Stimulated activated CD4-positive, alpha-beta T cell treated with anti-CD3 and anti-CD28 coated beads, Interleukin-12 subunit alpha, Interleukin-12 subunit beta, amount 100 ng/mL, for 48 hours (primary cell): ENCODE results near the gene TRABD2B.

ENCODE experiments used
- DNase-seq, 3 donors: peaks; one replicate each; pipeline ENCODE4 v3.0.0-alpha.2; 2020; ENCODE audit warnings: low read depth in 2 of 3, low spot score in 1 of 3

Gene TRABD2B

GRCh38 chr1:47805018-47805417 lies 192.2 kb downstream of the TRABD2B start:
- no peak for DNase-seq

DNA sequence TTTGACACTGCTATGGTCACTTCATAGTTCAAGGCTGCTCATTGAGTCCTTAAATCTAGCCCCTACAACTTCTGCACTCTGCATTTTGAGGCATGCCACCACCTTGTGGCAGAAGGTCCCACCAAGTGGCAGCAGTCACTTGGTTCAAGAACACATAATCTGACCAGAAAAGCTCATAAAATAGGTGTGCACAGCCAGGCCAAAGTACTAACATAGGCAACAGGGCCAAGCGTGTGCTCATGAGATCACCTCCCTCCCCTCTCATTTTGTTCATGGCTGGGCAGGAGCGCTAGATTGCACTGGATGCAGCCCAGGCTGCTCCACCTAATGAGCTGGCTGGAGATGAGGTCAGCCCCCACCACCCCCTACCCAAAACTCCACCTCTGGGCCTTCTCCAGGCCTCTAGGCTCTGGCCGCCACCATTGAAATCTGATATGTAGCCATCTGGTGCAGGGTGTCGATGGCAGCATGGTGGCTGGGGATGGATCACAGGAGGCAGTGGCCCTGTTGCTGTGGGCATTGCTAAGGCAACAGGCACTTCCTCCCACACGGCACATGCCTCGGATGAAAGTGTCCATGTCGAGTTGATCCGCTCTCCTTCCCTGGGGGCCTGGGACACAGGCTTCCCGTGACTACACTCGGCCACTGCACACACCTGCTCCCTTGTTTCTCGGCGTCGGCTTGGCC lies 193.2 kb downstream of the TRABD2B start:
- DNase-seq: no peak

- DNase-seq: no peak
These were observed 199.6 kb downstream of the TRABD2B start for GRCh38 chr1:47797575-47797974.

DNA sequence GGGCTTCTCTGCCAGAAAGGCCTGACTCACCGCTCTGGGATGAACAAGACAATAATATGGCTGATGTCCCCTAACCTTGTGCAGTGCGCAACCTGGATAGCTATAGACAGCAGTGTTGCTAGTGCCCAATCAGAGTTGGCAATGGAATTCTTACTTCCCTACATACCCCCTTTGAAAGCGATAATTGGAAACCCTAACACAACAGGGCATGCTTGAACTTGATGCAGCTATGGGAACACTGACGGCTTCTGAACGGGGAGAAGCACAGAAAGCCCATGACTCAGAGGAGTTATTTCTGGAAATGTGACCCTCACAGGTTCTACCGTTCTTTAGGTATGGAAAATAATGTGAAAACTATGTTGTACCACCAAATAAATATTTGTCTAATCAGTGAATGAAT lies 200.6 kb downstream of the TRABD2B start:
- no peak for DNase-seq

DNA sequence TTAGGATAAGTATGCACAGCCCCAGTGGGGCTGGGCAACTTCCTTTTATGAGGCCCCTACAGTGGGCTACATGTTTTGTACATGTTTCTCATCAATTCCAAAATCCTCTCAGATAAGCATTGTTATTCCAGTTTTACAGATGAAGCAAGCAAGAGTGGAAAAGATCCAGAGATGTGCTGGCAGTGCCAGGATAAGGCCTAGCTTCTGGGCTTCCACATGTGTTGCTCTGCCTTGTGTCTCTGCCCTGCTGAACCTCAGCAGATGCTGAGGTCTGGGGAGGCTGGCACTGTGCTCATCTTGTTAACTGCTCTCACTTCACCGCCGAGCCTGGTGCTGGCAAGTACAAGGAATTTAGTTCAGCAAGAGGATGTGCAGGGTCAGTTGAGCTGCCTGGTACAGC lies 202.1 kb downstream of the TRABD2B start:
- no peak for DNase-seq

GRCh38 chr1:47794530-47794929 lies 202.7 kb downstream of the TRABD2B start:
- DNase-seq: no peak

GRCh38 chr1:47794081-47794480 lies 203.1 kb downstream of the TRABD2B start:
- DNase-seq: no peak

- DNase-seq: no peak
These were observed 203.6 kb downstream of the TRABD2B start for GRCh38 chr1:47793563-47793962.

GRCh38 chr1:47792779-47793178 lies 204.4 kb downstream of the TRABD2B start:
- DNase-seq: no peak

GRCh38 chr1:47791879-47792608 lies 205.1 kb downstream of the TRABD2B start:
- DNase-seq: no peak

- no peak for DNase-seq
These were observed 208.4 kb downstream of the TRABD2B start for GRCh38 chr1:47788761-47789160.

DNA sequence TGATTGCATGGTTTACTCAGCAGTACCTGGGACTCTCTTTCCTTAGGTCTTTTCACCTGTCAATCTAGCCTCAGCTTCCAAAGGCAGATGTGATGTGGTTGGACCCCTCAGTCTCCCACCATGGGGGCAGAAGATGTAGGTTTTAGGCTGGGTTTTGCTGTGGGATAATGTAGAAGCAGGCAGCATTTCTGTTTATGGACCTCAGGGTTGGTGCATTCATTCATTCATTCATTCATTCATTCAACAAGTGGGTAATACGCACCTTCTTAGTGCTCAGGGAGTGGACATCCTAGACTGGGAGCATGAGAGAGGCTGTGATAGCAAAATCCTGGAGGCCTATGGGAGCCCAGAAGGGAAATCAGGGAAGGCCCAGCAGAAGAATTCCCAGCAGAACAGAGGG lies 209.6 kb downstream of the TRABD2B start:
- no peak for DNase-seq

- no peak for DNase-seq
These were observed 210.9 kb downstream of the TRABD2B start for GRCh38 chr1:47786316-47786715.

DNA sequence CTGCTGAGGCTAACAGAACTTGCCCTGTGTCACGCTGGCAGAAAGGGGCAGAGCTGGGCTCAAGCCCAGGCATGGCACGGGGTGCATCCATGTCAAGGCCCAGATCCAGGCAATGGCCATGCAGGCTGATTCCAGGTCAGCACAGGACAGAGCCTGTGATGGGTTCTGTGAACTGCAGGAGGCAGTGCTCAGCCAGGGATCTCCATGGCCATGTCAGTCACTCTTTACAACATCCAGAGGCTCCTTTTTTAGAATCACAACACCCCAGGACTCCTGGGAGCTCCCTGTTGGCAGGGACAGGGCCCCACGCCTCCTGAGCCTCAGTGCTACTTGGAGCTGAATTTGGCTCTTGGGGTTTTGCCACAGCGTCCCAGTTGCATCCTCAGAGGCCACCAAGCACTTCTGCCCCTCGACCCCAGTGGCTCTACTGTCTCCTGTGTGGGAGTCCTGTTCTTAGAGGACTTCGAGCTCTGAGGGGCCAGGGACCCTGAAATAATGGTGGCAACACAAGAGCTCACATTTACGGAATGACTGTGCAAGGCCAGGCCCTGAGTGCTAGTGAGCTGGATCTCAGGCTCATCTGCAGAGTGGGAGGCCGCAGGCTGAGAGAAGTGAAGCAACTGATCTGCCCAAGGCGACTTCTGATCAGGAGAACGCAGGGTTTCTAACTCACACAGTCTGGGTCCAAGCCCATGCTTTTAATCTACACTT lies 211.5 kb downstream of the TRABD2B start:
- DNase-seq: no peak

DNA sequence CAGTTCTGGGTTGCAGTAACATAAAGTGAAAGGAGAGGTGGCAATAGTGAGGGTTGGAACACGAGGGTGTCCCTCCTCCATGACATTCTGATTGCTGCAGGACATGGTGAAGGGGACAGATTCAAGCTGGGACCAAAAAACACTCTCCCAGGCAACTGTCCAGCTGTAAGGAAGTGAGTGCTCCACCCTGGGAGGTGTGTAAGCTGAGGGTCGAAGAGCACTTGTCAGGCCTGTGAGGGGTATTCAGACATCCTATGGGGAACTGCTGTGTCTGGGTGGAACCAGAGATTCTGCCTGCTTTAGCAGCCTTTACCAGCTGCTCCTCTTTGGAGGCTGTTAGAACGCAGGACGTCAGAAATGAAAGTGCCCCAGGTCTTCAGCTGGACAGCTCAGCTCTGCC lies 212.1 kb downstream of the TRABD2B start:
- DNase-seq: no peak

- DNase-seq: no peak
These were observed 212.7 kb downstream of the TRABD2B start for GRCh38 chr1:47784497-47784822.

DNA sequence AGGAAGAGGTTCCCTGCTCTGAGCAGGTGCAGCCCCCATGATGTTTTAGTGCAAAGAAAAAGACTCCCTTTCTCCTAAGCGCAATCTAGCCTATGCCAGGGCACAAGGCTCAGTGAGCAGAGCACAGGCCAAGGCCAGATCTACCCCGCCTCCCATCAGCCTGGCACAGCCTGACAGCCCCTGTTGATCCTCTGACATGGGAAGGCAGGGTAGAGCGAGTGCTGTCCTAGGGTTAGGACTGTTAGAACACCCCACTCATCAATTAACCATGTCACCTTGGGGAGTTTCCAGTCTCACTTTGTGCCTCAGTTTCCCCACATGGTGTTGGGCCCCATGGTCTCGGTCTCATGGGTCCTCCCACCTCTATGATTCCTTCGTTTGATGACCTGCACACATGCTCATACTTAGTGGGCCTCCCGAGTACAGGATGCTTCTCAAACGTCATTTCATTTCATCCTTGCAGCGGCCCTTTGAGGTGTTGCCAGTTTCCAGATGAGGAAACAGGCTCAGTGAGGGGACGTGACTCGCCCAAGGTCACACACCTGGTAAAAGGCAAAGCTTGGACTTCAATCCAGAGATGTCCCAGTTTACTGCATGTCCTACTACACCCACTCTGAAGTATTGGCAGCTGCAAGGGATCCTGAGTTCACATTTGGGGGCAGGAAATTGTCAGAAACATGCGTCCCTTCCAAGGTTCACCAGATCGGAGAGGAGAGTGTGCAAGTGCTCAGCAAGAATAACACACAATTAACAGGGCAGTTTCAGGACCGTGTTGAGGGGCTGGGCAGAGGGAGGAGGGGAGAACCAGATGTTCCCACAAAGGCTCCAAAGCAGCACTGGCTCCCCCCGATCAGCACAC lies 213.3 kb downstream of the TRABD2B start:
- DNase-seq: no peak

- no peak for DNase-seq
These were observed 214.6 kb downstream of the TRABD2B start for GRCh38 chr1:47782414-47783166.

DNA sequence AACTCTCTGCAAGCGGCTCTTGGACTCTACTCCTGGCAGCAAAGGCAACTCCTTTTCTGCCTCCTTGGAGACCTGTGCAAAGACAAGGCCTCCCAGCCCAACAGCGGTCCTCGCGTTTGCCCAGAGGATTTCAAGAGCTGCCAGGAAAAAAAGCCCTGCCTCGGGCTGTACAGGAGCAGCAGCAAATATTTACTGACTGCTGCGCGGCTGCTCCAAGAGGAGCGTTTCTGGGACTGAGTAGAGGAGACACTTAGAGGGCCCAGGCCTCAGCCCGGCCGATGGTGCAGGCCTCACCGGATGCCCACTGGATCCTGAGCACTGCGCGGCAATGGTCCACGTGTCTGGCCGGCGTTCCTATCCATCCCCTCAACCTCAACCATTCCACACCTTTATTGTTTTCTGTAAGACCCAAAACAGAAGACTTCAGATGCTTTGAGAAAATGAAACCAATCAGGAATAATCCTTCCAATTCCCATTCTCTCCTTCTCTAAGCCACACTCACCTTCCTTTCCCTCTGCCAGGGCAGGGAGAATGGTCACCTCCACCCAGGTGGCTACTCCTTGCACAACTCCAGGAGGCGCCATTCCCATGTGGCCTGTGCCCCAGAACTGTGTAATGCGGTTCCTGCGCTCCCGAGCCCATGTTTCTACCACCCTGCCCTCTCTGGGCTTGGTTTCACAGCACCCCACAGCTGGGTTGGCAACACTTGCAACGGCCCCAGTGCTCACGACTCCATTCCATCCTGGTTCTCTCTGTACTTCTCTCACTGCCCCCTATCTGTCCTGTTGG lies 215.8 kb downstream of the TRABD2B start:
- no peak for DNase-seq

GRCh38 chr1:47780469-47780995 lies 216.7 kb downstream of the TRABD2B start:
- DNase-seq: no peak
